K562 (cell line): ENCODE data around the gene CD226. TPM values are rescaled to one million over a fixed set of nuclear protein-coding genes. Genes with fewer than 3 reads are reported as not detected.

Experiments used
- ATAC-seq: fragments of 200-7000 bp; cut with Tn5 transposase; 3 replicates; pipeline ENCODE4 v1.9.1; 2020; ENCODE audit warnings: moderate library complexity
- BruUV-seq: library from RNA; stranded (reverse); fragments of 400-500 nt; replicated peaks from 2 replicates; lab custom pipeline; 2021; lab: Mats Ljungman, UMichigan
- CTCF ChIA-PET: fragments of 300-600 bp; formaldehyde crosslinking; extraction: SDS; loops from one replicate; lab custom pipeline; 2021; ENCODE audit warnings: low intra/inter-chr PET ratio; lab: Yijun Ruan, JAX
- POLR2A ChIA-PET: fragments of 300-600, 350-650 bp; sonication (Branson Sonifier 250); formaldehyde crosslinking; extraction: SDS; loops from one replicate; lab custom pipeline; 2021; ENCODE audit warnings: antibody characterized with exemption, inconsistent platforms; lab: Yijun Ruan, JAX
- DNase-seq, 4 experiments: peaks; one replicate each; pipeline versions ENCODE4 v3.0.0 to v3.0.0-alpha.2; 2011 to 2018; ENCODE audit warnings: low spot score in 3 of 4, mixed read lengths in 3 of 4; ENCODE audit errors: extremely low read depth in 1 of 4
- FAIRE-seq: peaks from 2 replicates; lab custom pipeline; 2011; peaks lifted over from hg19 to GRCh38; lab: Jason Lieb, UNC
- H2AFZ ChIP-seq: 2 replicates; pipeline ENCODE4 v1.6.0; 2011; ENCODE audit warnings: low read depth, low read length, control low read depth, inconsistent platforms
- H3K27ac ChIP-seq: fragments of 200-600 bp; 3 replicates; pipeline ENCODE4 v1.8.0; 2011; ENCODE audit warnings: low read depth, mild to moderate bottlenecking, control low read depth, inconsistent platforms, low read length, moderate library complexity, mixed read lengths; ENCODE audit errors: extremely low read depth
- H3K27me3 ChIP-seq, 2 experiments: fragments of 300-600 bp in 1 of 2; 2 replicates in 1 of 2; 3 replicates in 1 of 2; pipeline versions ENCODE4 v1.6.0 to v1.8.0; 2011; ENCODE audit warnings: inconsistent platforms in 2 of 2, low read length in 2 of 2, mild to moderate bottlenecking in 1 of 2, mixed read lengths in 1 of 2, moderate library complexity in 1 of 2; ENCODE audit not compliant: control insufficient read depth in 2 of 2, insufficient read depth in 2 of 2
- H3K36me3 ChIP-seq: fragments of 300-600 bp; 3 replicates; pipeline ENCODE4 v1.8.0; 2011; ENCODE audit warnings: mild to moderate bottlenecking, low read length, inconsistent platforms; ENCODE audit not compliant: control insufficient read depth, insufficient read depth
- H3K4me1 ChIP-seq, 2 experiments: fragments of 200-600 bp in 1 of 2; replicated peaks in 1 of 2; 2 replicates in 1 of 2; 3 replicates in 1 of 2; pipeline versions ENCODE4 v1.5.1 to v1.8.0; 2011; ENCODE audit warnings: inconsistent platforms in 2 of 2, low read length in 2 of 2, mild to moderate bottlenecking in 1 of 2, mixed read lengths in 1 of 2, moderate library complexity in 1 of 2; ENCODE audit not compliant: control insufficient read depth in 2 of 2, insufficient read depth in 2 of 2
- H3K4me2 ChIP-seq: 2 replicates; pipeline ENCODE4 v1.6.1; 2011; ENCODE audit warnings: low read length, control low read depth, inconsistent platforms, mixed read lengths; ENCODE audit not compliant: insufficient read depth
- H3K4me3 ChIP-seq: fragments of 200-600 bp; sonication (generic), shearing (Covaris generic); 2 replicates; pipeline ENCODE4 v1.5.1; 2016; ENCODE audit warnings: control low read depth, inconsistent platforms
- H3K79me2 ChIP-seq: fragments of 200-600 bp; 3 replicates; pipeline ENCODE4 v1.8.0; 2011; ENCODE audit warnings: low read length, inconsistent platforms; ENCODE audit not compliant: control insufficient read depth, insufficient read depth
- H3K9ac ChIP-seq, 2 experiments: 2 replicates each; pipeline versions ENCODE4 v1.6.0 to v1.6.1; 2011; ENCODE audit warnings: low read depth in 2 of 2, low read length in 2 of 2, control low read depth in 1 of 2, inconsistent platforms in 1 of 2, mild to moderate bottlenecking in 1 of 2, mixed read lengths in 1 of 2; ENCODE audit not compliant: insufficient read depth in 1 of 2
- H3K9me1 ChIP-seq: one replicate; pipeline ENCODE4 v1.6.0; 2011; ENCODE audit warnings: inconsistent platforms, mild to moderate bottlenecking, low read length, moderate library complexity; ENCODE audit not compliant: control insufficient read depth, insufficient read depth
- H3K9me3 ChIP-seq: replicated peaks from 2 replicates; pipeline ENCODE4 v1.5.1; 2011; ENCODE audit warnings: low read depth, low read length, inconsistent platforms; ENCODE audit not compliant: control insufficient read depth, insufficient read depth
- H4K20me1 ChIP-seq: replicated peaks from 2 replicates; pipeline ENCODE4 v1.6.1; 2011; ENCODE audit warnings: low read length, inconsistent platforms, mixed read lengths; ENCODE audit not compliant: control insufficient read depth, insufficient read depth
- ARNT ChIP-seq, 2 experiments: fragments of 450-650 bp; IDR thresholded peaks; 2 replicates each; pipeline ENCODE4 v1.6.1; 2016; ENCODE audit warnings: mild to moderate bottlenecking in 1 of 2
- ASH1L ChIP-seq: fragments of 450-650 bp; IDR thresholded peaks from 2 replicates; pipeline ENCODE4 v1.6.1; 2018; ENCODE audit warnings: borderline replicate concordance, mild to moderate bottlenecking, low read depth; ENCODE audit not compliant: partially characterized antibody
- BHLHE40 ChIP-seq: IDR thresholded peaks from 2 replicates; pipeline ENCODE4 v1.6.1; 2011; ENCODE audit warnings: low read length, improper control_type of control experiment
- E2F5 ChIP-seq: sonication (generic); formaldehyde crosslinking; IDR thresholded peaks from 2 replicates; pipeline ENCODE4 v1.8.0; 2022; ENCODE audit warnings: mild to moderate bottlenecking, missing genetic modification reagents
- ESRRB ChIP-seq: fragments of 250-450 bp; sonication (Bioruptor Pico); IDR thresholded peaks from 2 replicates; pipeline ENCODE4 v1.5.0; 2020; ENCODE audit warnings: mild to moderate bottlenecking, moderate library complexity, borderline replicate concordance
- IRF9 ChIP-seq: fragments of 450-650 bp; IDR thresholded peaks from 2 replicates; pipeline ENCODE4 v1.6.1; 2016; ENCODE audit warnings: missing biosample characterization, missing genetic modification characterization
- LARP7 ChIP-seq: fragments of 450-650 bp; IDR thresholded peaks from 2 replicates; pipeline ENCODE4 v1.6.1; 2016
- LEF1 ChIP-seq: fragments of 450-650 bp; IDR thresholded peaks from 2 replicates; pipeline ENCODE4 v1.6.1; 2016; ENCODE audit warnings: mild to moderate bottlenecking
- MEIS2 ChIP-seq: fragments of 450-650 bp; IDR thresholded peaks from 2 replicates; pipeline ENCODE4 v1.6.1; 2014; ENCODE audit warnings: mild to moderate bottlenecking; ENCODE audit not compliant: partially characterized antibody
- MXI1 ChIP-seq: IDR thresholded peaks from 2 replicates; pipeline ENCODE4 v1.6.1; 2011; ENCODE audit warnings: low read depth, mild to moderate bottlenecking, improper control_type of control experiment, low read length
- RBFOX2 ChIP-seq: fragments of 200-400 bp; formaldehyde crosslinking; IDR thresholded peaks from 2 replicates; pipeline ENCODE4 v1.6.1; 2017; ENCODE audit warnings: low read depth, mild to moderate bottlenecking, low read length, moderate library complexity
- SMAD4 ChIP-seq: fragments of 250-450 bp; sonication (Bioruptor Pico); conservative IDR thresholded peaks from 2 replicates; pipeline ENCODE4 v1.8.0; 2021; ENCODE audit warnings: inconsistent platforms, mild to moderate bottlenecking, moderate library complexity
- SMARCE1 ChIP-seq: fragments of 450-650 bp; IDR thresholded peaks from 2 replicates; pipeline ENCODE4 v1.7.1; 2016; ENCODE audit warnings: mild to moderate bottlenecking
- XRCC3 ChIP-seq: fragments of 450-650 bp; IDR thresholded peaks from 2 replicates; pipeline ENCODE4 v1.6.1; 2017; ENCODE audit warnings: mild to moderate bottlenecking, moderate library complexity
- ZC3H8 ChIP-seq: fragments of 450-650 bp; IDR thresholded peaks from 2 replicates; pipeline ENCODE4 v1.6.1; 2017
- ZNF232 ChIP-seq: sonication (generic); formaldehyde crosslinking; IDR thresholded peaks from 2 replicates; pipeline ENCODE4 v1.8.0; 2022; ENCODE audit warnings: mild to moderate bottlenecking, missing genetic modification reagents
- ZNF253 ChIP-seq: fragments of 250-450 bp; sonication (Bioruptor Pico); conservative IDR thresholded peaks from 2 replicates; pipeline ENCODE4 v1.6.1; 2021; ENCODE audit warnings: mild to moderate bottlenecking
- WGBS: fragments of 100-300 bp; shearing (Covaris generic); methylation state at CpG from one replicate; pipeline ENCODE4 v1.1.6; 2016; ENCODE audit warnings: low coverage, mixed read lengths; ENCODE audit not compliant: insufficient coverage; ENCODE audit errors: missing lambda C conversion rate; 5-methylcytosine and 5-hydroxymethylcytosine counted together
- in situ Hi-C: fragments of 300-500 bp; cut with MboI; formaldehyde crosslinking; loops from 4 replicates; pipeline ENCODE4 v1.15.0; 2018; ENCODE audit warnings: inconsistent platforms, mixed read lengths
- intact Hi-C: fragments of 100-400 bp; cut with micrococcal nuclease; formaldehyde crosslinking; loops from 2 replicates; pipeline ENCODE4 v1.14.2; 2022
- polyA plus RNA-seq, 8 experiments: library from polyadenylated mRNA; depleted of rRNA in 4 of 8; stranded (reverse) in 5 of 8; unstranded in 3 of 8; fragments of >200 nt; fragmentation: Nextera tagmentation in 2 of 8; fragmentation: Illumina TruSeq in 1 of 8; extraction: Ambion mirVana in 2 of 8; extraction: Trizol in 1 of 8; gene quantifications; 2 replicates each; pipeline versions ENCODE4 v1.2.1 to v1.2.3, GENCODE V29; 2011 to 2014; ENCODE audit warnings: inconsistent platforms in 1 of 8, missing spikeins in 1 of 8
- total RNA-seq, 7 experiments: library from RNA; depleted of rRNA in 6 of 7; stranded (reverse); fragments of >200 nt in 6 of 7; fragmentation: Illumina TruSeq in 2 of 7; extraction: Trizol in 2 of 7; gene quantifications; 2 replicates each; pipeline versions ENCODE4 v1.2.1 to v1.2.3, GENCODE V29; 2011 to 2021; ENCODE audit warnings: low replicate concordance in 1 of 7
- TF ChIP-seq, protein P1 (sequence below): fragments of 250-450 bp; sonication (Bioruptor Pico); IDR thresholded peaks from 2 replicates; pipeline ENCODE4 v1.4.0; 2020; ENCODE audit warnings: borderline replicate concordance

CD226 gene
- total and polyA plus RNA-seq, 9 of the 15 experiments (the other 6 are each of a cell fraction or from before 2014, with no cell fraction given), result 0.32 to 1.7 (median 0.80) TPM

DNA sequence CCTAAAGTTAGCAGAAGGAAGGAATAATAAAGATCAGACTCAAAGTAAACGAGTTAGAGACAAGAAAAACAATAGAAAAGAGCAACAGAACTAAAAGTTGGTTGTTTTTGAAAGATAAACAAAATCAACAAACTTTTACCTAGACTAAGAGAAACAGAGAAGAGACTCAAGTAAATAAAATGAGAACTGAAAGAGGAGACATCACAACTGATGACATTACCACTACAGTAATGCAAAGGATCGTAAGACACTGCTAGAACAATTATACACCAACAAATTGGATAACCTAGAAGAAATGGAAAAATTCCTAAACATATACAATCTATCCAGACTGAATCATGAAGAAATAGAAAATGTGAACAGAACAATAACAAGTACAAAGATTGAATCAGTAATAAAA, 139.3 kb downstream of the CD226 start:
- BruUV-seq, result no TSS peak

More for the DNA sequence above, 139.3 kb downstream of the CD226 start:
- in situ Hi-C loops, result no loop called here
- ATAC-seq (no peak), DNase-seq (no peak), FAIRE-seq (no peak)
- H3K9me3 ChIP-seq, result no peaks in the 10 kb centered on the region
- H3K4me3 ChIP-seq, result no peak overlapping the region
- intact Hi-C loops, result no loop called here
- H3K27me3 ChIP-seq, result no peaks in the 10 kb centered on the region
- H4K20me1 ChIP-seq, result no peaks in the 10 kb centered on the region
- H3K36me3 ChIP-seq, result no peaks in the 10 kb centered on the region
- H3K9ac ChIP-seq, result no peak overlapping the region
- ChIA-PET POLR2A (no interaction called here), CTCF (no interaction called here)
- no peak overlapping the region for H2AFZ ChIP-seq
- no peak overlapping the region for H3K4me2 ChIP-seq
- no peak for TF ChIP-seq MEIS2
- no peak for TF ChIP-seq ZC3H8
- no peak for TF ChIP-seq RBFOX2
- TF ChIP-seq LEF1, result no peak
- no peak for TF ChIP-seq MXI1
- no peak for TF ChIP-seq IRF9 (tag)
- no peak for TF ChIP-seq ESRRB (CRISPR knock-in tag)
- TF ChIP-seq SMARCE1, result no peak
- no peak for TF ChIP-seq ASH1L
- no peak for TF ChIP-seq ZNF232 (CRISPR knock-in tag)
- no peak for TF ChIP-seq BHLHE40
- TF ChIP-seq LARP7, result no peak
- TF ChIP-seq E2F5 (CRISPR knock-in tag), result no peak
- no peak for TF ChIP-seq SMAD4
- TF ChIP-seq ZNF253, result no peak
- TF ChIP-seq, protein P1, sequence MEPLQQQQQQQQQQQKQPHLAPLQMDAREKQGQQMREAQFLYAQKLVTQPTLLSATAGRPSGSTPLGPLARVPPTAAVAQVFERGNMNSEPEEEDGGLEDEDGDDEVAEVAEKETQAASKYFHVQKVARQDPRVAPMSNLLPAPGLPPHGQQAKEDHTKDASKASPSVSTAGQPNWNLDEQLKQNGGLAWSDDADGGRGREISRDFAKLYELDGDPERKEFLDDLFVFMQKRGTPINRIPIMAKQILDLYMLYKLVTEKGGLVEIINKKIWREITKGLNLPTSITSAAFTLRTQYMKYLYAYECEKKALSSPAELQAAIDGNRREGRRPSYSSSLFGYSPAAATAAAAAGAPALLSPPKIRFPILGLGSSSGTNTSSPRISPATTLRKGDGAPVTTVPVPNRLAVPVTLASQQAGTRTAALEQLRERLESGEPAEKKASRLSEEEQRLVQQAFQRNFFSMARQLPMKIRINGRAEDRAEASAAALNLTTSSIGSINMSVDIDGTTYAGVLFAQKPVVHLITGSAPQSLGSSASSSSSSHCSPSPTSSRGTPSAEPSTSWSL (CRISPR knock-in tag), result no peak
- TF ChIP-seq ARNT (IDR thresholded peaks at IDR 0.05), result no peak
- TF ChIP-seq XRCC3, result no peak
- no peak overlapping the region for H3K27ac ChIP-seq
- H3K79me2 ChIP-seq, result no peaks in the 10 kb centered on the region
- no peaks in the 10 kb centered on the region for H3K4me1 ChIP-seq
- 0% methylated on average over 2 of the region's 2 CpGs for WGBS
- H3K9me1 ChIP-seq, result no peaks in the 10 kb centered on the region
